Testis (tissue), 2 donors: ENCODE results near the gene BTRC.

Source experiments
- CTCF ChIP-seq, 3 experiments: fragments of 450-650 bp in 2 of 3; fragments of 200-600 bp in 1 of 3; sonication (generic) in 1 of 3; IDR thresholded peaks; one replicate each; pipeline ENCODE4 v1.5.1; 2016 to 2019; ENCODE audit warnings: antibody characterized with exemption in 3 of 3, mild to moderate bottlenecking in 2 of 3, moderate library complexity in 1 of 3
- POLR2A ChIP-seq: fragments of 450-650 bp; IDR thresholded peaks from one replicate; pipeline ENCODE4 v1.6.1; 2017; ENCODE audit warnings: antibody characterized with exemption, mild to moderate bottlenecking, moderate library complexity

- TF ChIP-seq POLR2A: no peak
- TF ChIP-seq CTCF (IDR thresholded peaks at IDR 0.05): no peak
Observed at GRCh38 chr10:101375076-101375475, 21.1 kb downstream of the BTRC start.
